Measurements from ENCODE around the gene CDC27.

DNA sequence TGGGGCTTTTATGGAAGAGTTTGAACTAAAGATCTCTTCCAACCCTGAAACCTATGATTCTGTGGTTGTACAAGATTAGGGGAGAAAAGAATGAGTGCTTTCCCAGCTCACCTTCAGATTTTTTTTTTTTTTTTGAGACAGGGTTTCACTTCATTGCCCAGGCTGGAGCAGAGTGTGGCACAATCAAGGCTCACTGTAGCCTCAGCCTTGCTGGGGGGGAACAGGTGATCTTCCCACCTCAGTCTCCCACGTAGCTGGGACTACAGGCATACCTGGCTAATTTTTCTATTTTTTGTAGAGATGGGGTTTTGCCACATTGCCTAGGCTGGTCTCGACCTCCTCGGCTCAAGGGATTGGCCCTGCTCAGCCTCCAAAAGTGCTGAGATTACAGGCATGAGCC is 42.8 kb upstream of the CDC27 start:
- TF ChIP-seq, protein P1, sequence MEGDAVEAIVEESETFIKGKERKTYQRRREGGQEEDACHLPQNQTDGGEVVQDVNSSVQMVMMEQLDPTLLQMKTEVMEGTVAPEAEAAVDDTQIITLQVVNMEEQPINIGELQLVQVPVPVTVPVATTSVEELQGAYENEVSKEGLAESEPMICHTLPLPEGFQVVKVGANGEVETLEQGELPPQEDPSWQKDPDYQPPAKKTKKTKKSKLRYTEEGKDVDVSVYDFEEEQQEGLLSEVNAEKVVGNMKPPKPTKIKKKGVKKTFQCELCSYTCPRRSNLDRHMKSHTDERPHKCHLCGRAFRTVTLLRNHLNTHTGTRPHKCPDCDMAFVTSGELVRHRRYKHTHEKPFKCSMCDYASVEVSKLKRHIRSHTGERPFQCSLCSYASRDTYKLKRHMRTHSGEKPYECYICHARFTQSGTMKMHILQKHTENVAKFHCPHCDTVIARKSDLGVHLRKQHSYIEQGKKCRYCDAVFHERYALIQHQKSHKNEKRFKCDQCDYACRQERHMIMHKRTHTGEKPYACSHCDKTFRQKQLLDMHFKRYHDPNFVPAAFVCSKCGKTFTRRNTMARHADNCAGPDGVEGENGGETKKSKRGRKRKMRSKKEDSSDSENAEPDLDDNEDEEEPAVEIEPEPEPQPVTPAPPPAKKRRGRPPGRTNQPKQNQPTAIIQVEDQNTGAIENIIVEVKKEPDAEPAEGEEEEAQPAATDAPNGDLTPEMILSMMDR (IDR thresholded peaks at IDR 0.05) = no peak
- TF ChIP-seq EZH2 (IDR thresholded peaks at IDR 0.05; ENCODE audit: borderline replicate concordance, insufficient read depth, low read depth, low read length, poor library complexity, severe bottlenecking) = no peak

Measured in B cell (primary cell).